GM21423 (cell line): ENCODE data around the gene PAF1.

Experiments used
- ATAC-seq: cut with Tn5 transposase; IDR thresholded peaks from one replicate; pipeline ENCODE4 v1.9.1; 2021; ENCODE audit warnings: mild to moderate bottlenecking, moderate library complexity; ENCODE audit not compliant: unreplicated experiment

The PAF1 gene

GRCh38 chr19:39406656-39407409 is 15.9 kb upstream of the PAF1 start, which contains the start of gene ZFP36:
Gene ZFP36 (plus strand): TSS chr19:39406847. CDS start chr19:39406905, 58 bp downstream.
- no peak for ATAC-seq

- no peak for ATAC-seq
Measured at GRCh38 chr19:39405958-39406655, 15.2 kb upstream of the PAF1 start.

GRCh38 chr19:39405261-39405957 is 14.5 kb upstream of the PAF1 start:
- no peak for ATAC-seq

- ATAC-seq = peak; percentile 23
Measured at GRCh38 chr19:39403331-39404312, 12.7 kb upstream of the PAF1 start.

- peak; percentile 20 for ATAC-seq
Measured at GRCh38 chr19:39402346-39403300, 11.7 kb upstream of the PAF1 start.

- ATAC-seq = peak; percentile 16
Measured at GRCh38 chr19:39401549-39402345, 10.8 kb upstream of the PAF1 start.

- ATAC-seq = peak; percentile 9
Measured at GRCh38 chr19:39401070-39401548, 10.2 kb upstream of the PAF1 start.

- no peak for ATAC-seq
Measured at GRCh38 chr19:39400061-39400460, 9.2 kb upstream of the PAF1 start.

- ATAC-seq = no peak
Measured at GRCh38 chr19:39399668-39400050, 8.8 kb upstream of the PAF1 start.

- no peak for ATAC-seq
Measured at GRCh38 chr19:39398297-39398864, 7.5 kb upstream of the PAF1 start.

GRCh38 chr19:39397360-39398296 is 6.7 kb upstream of the PAF1 start:
- peak; percentile 30 for ATAC-seq

- no peak for ATAC-seq
Measured at GRCh38 chr19:39390451-39390750, 505 bp downstream of the PAF1 start.

GRCh38 chr19:39389631-39390414 is 1.1 kb downstream of the PAF1 start:
- ATAC-seq = no peak

- ATAC-seq = no peak
Measured at GRCh38 chr19:39388657-39389056, 2.2 kb downstream of the PAF1 start.

- no peak for ATAC-seq
Measured at GRCh38 chr19:39386557-39386956, 4.3 kb downstream of the PAF1 start.

- no peak for ATAC-seq
Measured at GRCh38 chr19:39385629-39386411, 5.1 kb downstream of the PAF1 start.
